HEK293 (cell line): ENCODE results near the gene PAIP1.

Experiments
- CTCF ChIA-PET: fragments of 350-600 bp; formaldehyde crosslinking; extraction: SDS; loops from one replicate; lab custom pipeline; 2021; ENCODE audit warnings: antibody characterized with exemption; lab: Yijun Ruan, JAX
- POLR2A ChIA-PET: fragments of 300-600 bp; formaldehyde crosslinking; extraction: SDS; loops from one replicate; lab custom pipeline; 2020; ENCODE audit warnings: antibody characterized with exemption, inconsistent platforms; lab: Yijun Ruan, JAX
- H3K27ac ChIP-seq: fragments of 200-500 bp; sonication (Bioruptor generic); 2 replicates; pipeline ENCODE4 v1.5.1; 2014; ENCODE audit warnings: low read depth, low read length, control low read depth, inconsistent platforms; ENCODE audit errors: extremely low read depth
- H3K36me3 ChIP-seq, 2 experiments: fragments of 200-500 bp in 1 of 2; sonication (Bioruptor generic) in 1 of 2; 1 replicate in 1 of 2; 2 replicates in 1 of 2; pipeline ENCODE4 v1.5.1; 2014 to 2017; ENCODE audit warnings: inconsistent platforms in 2 of 2, low read length in 2 of 2; ENCODE audit not compliant: control insufficient read depth in 2 of 2, insufficient read depth in 1 of 2
- H3K4me1 ChIP-seq: fragments of 200-500 bp; sonication (Bioruptor generic); 2 replicates; pipeline ENCODE4 v1.5.1; 2014; ENCODE audit warnings: mild to moderate bottlenecking, low read length, inconsistent platforms; ENCODE audit not compliant: control insufficient read depth, insufficient read depth
- H3K4me3 ChIP-seq: 2 replicates; pipeline ENCODE4 v1.5.1; 2011; ENCODE audit warnings: low read depth, mild to moderate bottlenecking, control low read depth, low read length, moderate library complexity
- H3K9me3 ChIP-seq: fragments of 200-500 bp; sonication (Bioruptor generic); 2 replicates; pipeline ENCODE4 v1.5.1; 2014; ENCODE audit warnings: low read depth, low read length, inconsistent platforms; ENCODE audit not compliant: control insufficient read depth, insufficient read depth
- CTCF ChIP-seq: fragments of 450-650 bp; formaldehyde crosslinking; IDR thresholded peaks from 2 replicates; pipeline ENCODE4 v1.5.1; 2016; ENCODE audit warnings: missing biosample characterization, missing genetic modification characterization
- GLIS1 ChIP-seq: fragments of 450-650 bp; formaldehyde crosslinking; IDR thresholded peaks from 2 replicates; pipeline ENCODE4 v1.5.1; 2016; ENCODE audit warnings: missing biosample characterization, missing genetic modification characterization
- OVOL3 ChIP-seq: fragments of 450-650 bp; formaldehyde crosslinking; IDR thresholded peaks from 2 replicates; pipeline ENCODE4 v1.5.1; 2016; ENCODE audit warnings: missing biosample characterization, missing genetic modification characterization
- SCRT1 ChIP-seq: fragments of 450-650 bp; formaldehyde crosslinking; IDR thresholded peaks from 2 replicates; pipeline ENCODE4 v1.5.1; 2016; ENCODE audit warnings: missing biosample characterization, missing genetic modification characterization, borderline replicate concordance
- SCRT2 ChIP-seq: fragments of 450-650 bp; formaldehyde crosslinking; IDR thresholded peaks from 2 replicates; pipeline ENCODE4 v1.5.1; 2016; ENCODE audit warnings: missing biosample characterization, missing genetic modification characterization
- SETDB1 ChIP-seq: IDR thresholded peaks from one replicate; pipeline ENCODE4 v1.6.1; 2017; ENCODE audit warnings: mild to moderate bottlenecking, low read length, moderate library complexity, mixed read lengths; ENCODE audit not compliant: insufficient read length
- SP7 ChIP-seq: fragments of 450-650 bp; formaldehyde crosslinking; IDR thresholded peaks from 2 replicates; pipeline ENCODE4 v1.5.1; 2016; ENCODE audit warnings: missing biosample characterization, missing genetic modification characterization
- ZBTB10 ChIP-seq: fragments of 450-650 bp; formaldehyde crosslinking; IDR thresholded peaks from 2 replicates; pipeline ENCODE4 v1.5.1; 2016; ENCODE audit warnings: missing biosample characterization, missing genetic modification characterization
- ZBTB8A ChIP-seq: fragments of 450-650 bp; formaldehyde crosslinking; IDR thresholded peaks from 2 replicates; pipeline ENCODE4 v1.5.1; 2016; ENCODE audit warnings: missing biosample characterization, missing genetic modification characterization
- ZNF19 ChIP-seq: fragments of 450-650 bp; formaldehyde crosslinking; IDR thresholded peaks from 2 replicates; pipeline ENCODE4; 2016; ENCODE audit warnings: missing biosample characterization, missing genetic modification characterization, low read depth
- ZNF23 ChIP-seq: fragments of 450-650 bp; formaldehyde crosslinking; IDR thresholded peaks from 2 replicates; pipeline ENCODE4 v1.5.1; 2016; ENCODE audit warnings: missing biosample characterization, missing genetic modification characterization, borderline replicate concordance
- ZNF292 ChIP-seq: fragments of 450-650 bp; formaldehyde crosslinking; IDR thresholded peaks from 2 replicates; pipeline ENCODE4 v1.5.1; 2016; ENCODE audit warnings: low read depth, missing biosample characterization, missing genetic modification characterization, borderline replicate concordance
- ZNF311 ChIP-seq: fragments of 450-650 bp; formaldehyde crosslinking; IDR thresholded peaks from 2 replicates; pipeline ENCODE4 v1.5.1; 2017; ENCODE audit warnings: missing biosample characterization, missing genetic modification characterization, borderline replicate concordance
- ZNF501 ChIP-seq: fragments of 450-650 bp; formaldehyde crosslinking; IDR thresholded peaks from 2 replicates; pipeline ENCODE4 v1.5.1; 2016; ENCODE audit warnings: missing biosample characterization, missing genetic modification characterization
- ZNF514 ChIP-seq: fragments of 450-650 bp; formaldehyde crosslinking; IDR thresholded peaks from 2 replicates; pipeline ENCODE4 v1.5.1; 2016; ENCODE audit warnings: missing biosample characterization, missing genetic modification characterization
- ZNF560 ChIP-seq: fragments of 450-650 bp; formaldehyde crosslinking; IDR thresholded peaks from 2 replicates; pipeline ENCODE4 v1.5.1; 2017; ENCODE audit warnings: missing biosample characterization, missing genetic modification characterization, borderline replicate concordance
- ZNF654 ChIP-seq: fragments of 450-650 bp; formaldehyde crosslinking; IDR thresholded peaks from 2 replicates; pipeline ENCODE4 v1.5.1; 2016; ENCODE audit warnings: low read depth, missing biosample characterization, missing genetic modification characterization
- ZNF768 ChIP-seq: fragments of 450-650 bp; formaldehyde crosslinking; IDR thresholded peaks from 2 replicates; pipeline ENCODE4 v1.5.1; 2018; ENCODE audit warnings: missing biosample characterization, mild to moderate bottlenecking, missing genetic modification characterization
- ZNF792 ChIP-seq: fragments of 450-650 bp; formaldehyde crosslinking; IDR thresholded peaks from 2 replicates; pipeline ENCODE4 v1.5.1; 2016; ENCODE audit warnings: missing biosample characterization, missing genetic modification characterization
- ZNF837 ChIP-seq: fragments of 450-650 bp; formaldehyde crosslinking; IDR thresholded peaks from 2 replicates; pipeline ENCODE4 v1.5.1; 2016; ENCODE audit warnings: missing biosample characterization, missing genetic modification characterization
- ZSCAN18 ChIP-seq: fragments of 450-650 bp; formaldehyde crosslinking; IDR thresholded peaks from 2 replicates; pipeline ENCODE4 v1.5.1; 2016; ENCODE audit warnings: missing biosample characterization, missing genetic modification characterization
- ZSCAN23 ChIP-seq: fragments of 450-650 bp; formaldehyde crosslinking; IDR thresholded peaks from 2 replicates; pipeline ENCODE4 v1.5.1; 2016; ENCODE audit warnings: missing biosample characterization, missing genetic modification characterization
- ZXDB ChIP-seq: fragments of 450-650 bp; formaldehyde crosslinking; IDR thresholded peaks from 2 replicates; pipeline ENCODE4 v1.5.1; 2016; ENCODE audit warnings: missing biosample characterization, missing genetic modification characterization
- TF ChIP-seq, protein P1 (sequence below): fragments of 450-650 bp; formaldehyde crosslinking; IDR thresholded peaks from 2 replicates; pipeline ENCODE4 v1.5.1; 2017; ENCODE audit warnings: missing biosample characterization, missing genetic modification characterization
- TF ChIP-seq, protein P2 (sequence below): fragments of 450-650 bp; formaldehyde crosslinking; IDR thresholded peaks from 2 replicates; pipeline ENCODE4; 2016; ENCODE audit warnings: missing biosample characterization, missing genetic modification characterization

The PAIP1 gene

DNA sequence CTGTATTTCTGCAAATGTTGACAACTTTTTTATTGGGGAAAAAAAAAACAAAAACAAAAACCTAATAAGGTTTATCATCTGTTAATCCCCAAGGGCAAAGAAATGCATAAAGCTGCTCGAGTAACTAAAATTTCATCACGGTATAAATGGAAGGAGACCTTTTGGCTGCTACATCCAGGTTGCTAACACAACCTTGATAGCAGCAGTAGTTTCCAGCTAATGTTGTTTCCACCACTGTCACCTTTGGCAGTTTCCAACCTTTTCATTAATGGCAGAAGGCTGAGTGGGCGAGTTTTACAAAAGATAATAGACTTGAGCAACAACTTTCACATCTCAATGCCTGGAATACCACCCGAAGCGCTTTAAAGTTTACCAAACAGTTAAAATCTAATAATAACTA, 8.5 kb downstream of the PAIP1 start (continued):
- TF ChIP-seq CTCF (tag by site-specific recombination) (no peak), ZNF514 (tag by site-specific recombination) (no peak), ZNF23 (tag by site-specific recombination) (no peak), ZNF792 (tag by site-specific recombination) (no peak), ZXDB (no peak)

- no peaks in the 10 kb centered on the region for H3K9me3 ChIP-seq
- ChIA-PET POLR2A (interaction anchor here (1.1 kb wide), 1 partner anchor 64 kb away, joined by 5 read pairs; the partner anchor contains the start of gene TMEM267), CTCF (interaction anchor here (0.7 to 1.2 kb wide), 2 partner anchors 63 to 893 kb away, joined by 4 to 8 read pairs; partner anchors contain the start of gene TMEM267)
- TF ChIP-seq SETDB1 (no peak), ZNF311 (tag by site-specific recombination) (no peak), ZNF19 (tag by site-specific recombination) (no peak), SCRT1 (tag by site-specific recombination) (peak; percentile 86; the same call in 1 of the 2 replicates), SCRT2 (tag by site-specific recombination) (peak; percentile 72), ZBTB8A (tag by site-specific recombination) (no peak), ZNF654 (tag by site-specific recombination) (no peak), ZNF501 (tag by site-specific recombination) (no peak)
- H3K27ac ChIP-seq = no peak overlapping the region
- no peak overlapping the region for H3K4me3 ChIP-seq
- peaks cover 77 to 94% of the 10 kb centered on the region in 2 experiments for H3K36me3 ChIP-seq
- no peaks in the 10 kb centered on the region for H3K4me1 ChIP-seq
Observed at GRCh38 chr5:43547532-43547931, 9.3 kb downstream of the PAIP1 start.

GRCh38 chr5:43543434-43543833, 13.4 kb downstream of the PAIP1 start:
- ChIA-PET POLR2A (interaction anchor here (0.7 to 1.5 kb wide), 2 partner anchors 9 to 59 kb away, joined by 3 to 6 read pairs; partner anchors contain the start of gene TMEM267), CTCF (interaction anchor here (0.6 kb wide), 1 partner anchor 10 kb away, joined by 3 read pairs; no protein-coding TSS in a partner anchor)
- H3K4me3 ChIP-seq = no peak overlapping the region
- no peaks in the 10 kb centered on the region for H3K4me1 ChIP-seq
- no peaks in the 10 kb centered on the region for H3K9me3 ChIP-seq
- H3K27ac ChIP-seq = no peak overlapping the region
- peaks cover 89 to 91% of the 10 kb centered on the region in 2 experiments for H3K36me3 ChIP-seq
- TF ChIP-seq SP7 (tag by site-specific recombination) = peak; percentile 49; the same call in 1 of the 2 replicates
- no peak for TF ChIP-seq ZSCAN23 (tag by site-specific recombination)
- TF ChIP-seq ZNF292 = no peak
- no peak for TF ChIP-seq OVOL3 (tag by site-specific recombination)
- no peak for TF ChIP-seq ZBTB10 (tag by site-specific recombination)
- TF ChIP-seq ZNF560 = no peak
- TF ChIP-seq, protein P1, sequence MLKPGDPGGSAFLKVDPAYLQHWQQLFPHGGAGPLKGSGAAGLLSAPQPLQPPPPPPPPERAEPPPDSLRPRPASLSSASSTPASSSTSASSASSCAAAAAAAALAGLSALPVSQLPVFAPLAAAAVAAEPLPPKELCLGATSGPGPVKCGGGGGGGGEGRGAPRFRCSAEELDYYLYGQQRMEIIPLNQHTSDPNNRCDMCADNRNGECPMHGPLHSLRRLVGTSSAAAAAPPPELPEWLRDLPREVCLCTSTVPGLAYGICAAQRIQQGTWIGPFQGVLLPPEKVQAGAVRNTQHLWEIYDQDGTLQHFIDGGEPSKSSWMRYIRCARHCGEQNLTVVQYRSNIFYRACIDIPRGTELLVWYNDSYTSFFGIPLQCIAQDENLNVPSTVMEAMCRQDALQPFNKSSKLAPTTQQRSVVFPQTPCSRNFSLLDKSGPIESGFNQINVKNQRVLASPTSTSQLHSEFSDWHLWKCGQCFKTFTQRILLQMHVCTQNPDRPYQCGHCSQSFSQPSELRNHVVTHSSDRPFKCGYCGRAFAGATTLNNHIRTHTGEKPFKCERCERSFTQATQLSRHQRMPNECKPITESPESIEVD = peak; percentile 66; the same call in 1 of the 2 replicates
- TF ChIP-seq ZNF837 (tag by site-specific recombination) = no peak
- TF ChIP-seq ZNF768 (tag by site-specific recombination) = no peak
- TF ChIP-seq GLIS1 (tag by site-specific recombination) = no peak
- TF ChIP-seq, protein P2, sequence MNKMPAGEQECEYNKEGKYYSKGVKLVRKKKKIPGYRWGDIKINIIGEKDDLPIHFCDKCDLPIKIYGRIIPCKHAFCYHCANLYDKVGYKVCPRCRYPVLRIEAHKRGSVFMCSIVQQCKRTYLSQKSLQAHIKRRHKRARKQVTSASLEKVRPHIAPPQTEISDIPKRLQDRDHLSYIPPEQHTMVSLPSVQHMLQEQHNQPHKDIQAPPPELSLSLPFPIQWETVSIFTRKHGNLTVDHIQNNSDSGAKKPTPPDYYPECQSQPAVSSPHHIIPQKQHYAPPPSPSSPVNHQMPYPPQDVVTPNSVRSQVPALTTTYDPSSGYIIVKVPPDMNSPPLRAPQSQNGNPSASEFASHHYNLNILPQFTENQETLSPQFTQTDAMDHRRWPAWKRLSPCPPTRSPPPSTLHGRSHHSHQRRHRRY = no peak
- TF ChIP-seq ZSCAN18 (tag by site-specific recombination) = no peak
